Measurements from ENCODE around the gene FANCC. TPM values are rescaled to one million over a fixed set of nuclear protein-coding genes. Genes with fewer than 3 reads are reported as not detected.

The FANCC gene
- total RNA-seq, 1 donor from 2014 or later: 7.9 TPM

DNA sequence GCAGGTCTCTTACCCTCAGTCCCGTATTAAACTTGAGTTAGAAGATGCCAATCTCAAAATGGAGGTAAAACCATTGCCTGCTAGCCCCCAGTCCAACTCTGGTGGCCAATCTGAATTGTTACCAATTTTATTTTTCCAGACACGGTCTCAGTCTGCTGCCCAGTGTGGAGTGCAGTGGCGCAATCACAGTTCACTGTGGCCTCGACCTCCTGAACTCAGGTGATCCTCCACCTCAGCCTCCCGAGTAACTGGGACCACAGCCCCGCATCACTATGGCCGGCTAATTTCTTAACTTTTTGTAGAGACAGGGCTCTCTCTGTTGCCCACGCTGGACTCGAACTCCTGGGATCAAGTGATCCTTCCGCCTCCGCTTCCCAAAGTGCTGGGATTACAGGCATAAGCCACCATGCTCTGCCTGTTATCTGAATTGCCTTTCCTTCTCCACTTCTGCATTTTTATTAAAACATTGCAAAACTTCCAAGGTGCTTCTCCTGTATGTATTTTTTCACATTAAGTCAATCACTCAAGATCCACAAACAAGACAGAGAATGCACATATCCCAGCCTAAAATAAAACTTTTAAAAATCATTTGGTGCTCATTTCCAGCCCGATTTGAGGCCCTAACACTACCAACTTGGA is 2.3 kb downstream of the FANCC start:
- Mint-ChIP-seq H3K27ac (ENCODE audit: unreplicated experiment) (peak overlapping the region; percentile 41), H3K4me3 (ENCODE audit: unreplicated experiment) (peak overlapping the region; percentile 35), H3K9me3 (ENCODE audit: unreplicated experiment) (peaks cover 2% of the 10 kb centered on the region), H3K27me3 (ENCODE audit: low read depth, unreplicated experiment) (no peaks in the 10 kb centered on the region), H3K4me1 (ENCODE audit: low read depth, unreplicated experiment) (peaks cover 2% of the 10 kb centered on the region), H3K36me3 (ENCODE audit: low read depth, unreplicated experiment) (no peaks in the 10 kb centered on the region)
- Histone ChIP-seq H3K4me2 (ENCODE audit: low read length) (no peak overlapping the region), H3K27ac (ENCODE audit: low read depth, low read length) (no peak overlapping the region), H3K27me3 (ENCODE audit: insufficient read depth, low read length) (no peaks in the 10 kb centered on the region), H3K9ac (ENCODE audit: low read length) (no peak overlapping the region), H3K79me2 (ENCODE audit: insufficient read depth, low read length) (peaks cover 10% of the 10 kb centered on the region), H3K9me3 (ENCODE audit: insufficient read depth, low read depth, low read length) (no peaks in the 10 kb centered on the region), H3K4me3 (ENCODE audit: insufficient read depth, low read depth, low read length) (no peak overlapping the region), H3K36me3 (ENCODE audit: insufficient read depth, low read length) (no peaks in the 10 kb centered on the region), H2AFZ (ENCODE audit: low read depth, low read length) (no peak overlapping the region), H3K4me1 (ENCODE audit: insufficient read depth, low read length) (no peaks in the 10 kb centered on the region), H4K20me1 (ENCODE audit: insufficient read depth, low read length) (no peaks in the 10 kb centered on the region)
- FAIRE-seq (no peak), DNase-seq (ENCODE audit: low read depth) (no peak)
- TF ChIP-seq CTCF (IDR thresholded peaks at IDR 0.05; ENCODE audit: insufficient read depth, low read depth, low read length) (no peak), EZH2 (IDR thresholded peaks at IDR 0.05; ENCODE audit: insufficient read depth, low read length) (no peak)

DNA sequence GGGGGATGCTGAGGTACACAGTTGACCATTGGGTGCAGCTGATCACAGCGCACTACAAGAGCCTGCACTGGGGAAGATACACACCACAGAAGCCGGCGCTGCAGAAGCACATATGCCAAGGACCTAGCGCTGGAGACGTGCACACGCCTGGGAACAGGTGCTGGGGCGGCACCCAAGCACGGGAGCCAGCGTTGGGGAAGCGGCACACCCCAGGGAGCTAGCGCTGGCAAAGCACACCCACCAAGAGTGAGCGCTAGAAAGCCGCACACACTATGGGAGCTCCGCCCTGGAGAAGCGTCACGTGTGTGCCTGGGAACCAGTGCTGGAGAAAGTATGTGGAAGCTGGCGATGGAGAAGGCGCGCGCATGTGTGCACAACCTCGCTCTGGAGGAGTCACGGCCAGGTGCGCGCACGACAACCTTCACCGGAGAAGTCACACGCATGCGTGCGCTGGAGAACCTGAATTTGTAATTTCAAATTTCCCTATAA is 4.5 kb downstream of the FANCC start:
- Mint-ChIP-seq H3K9me3 (ENCODE audit: unreplicated experiment) (peaks cover under 1% of the 10 kb centered on the region), H3K27ac (ENCODE audit: unreplicated experiment) (no peak overlapping the region), H3K4me1 (ENCODE audit: low read depth, unreplicated experiment) (peaks cover 2% of the 10 kb centered on the region), H3K27me3 (ENCODE audit: low read depth, unreplicated experiment) (no peaks in the 10 kb centered on the region), H3K4me3 (ENCODE audit: unreplicated experiment) (peak overlapping the region; percentile 83), H3K36me3 (ENCODE audit: low read depth, unreplicated experiment) (no peaks in the 10 kb centered on the region)
- no peaks in the 10 kb centered on the region for H3K9me3 ChIP-seq (ENCODE audit: insufficient read depth, low read depth, low read length)
- H3K4me3 ChIP-seq (ENCODE audit: insufficient read depth, low read depth, low read length): peak overlapping the region; percentile 54
- FAIRE-seq: no peak
- H3K4me1 ChIP-seq (ENCODE audit: insufficient read depth, low read length): no peaks in the 10 kb centered on the region
- peak overlapping the region; percentile 81 for H3K4me2 ChIP-seq (ENCODE audit: low read length)
- no peaks in the 10 kb centered on the region for H3K27me3 ChIP-seq (ENCODE audit: insufficient read depth, low read length)
- peak overlapping the region; percentile 35 for H2AFZ ChIP-seq (ENCODE audit: low read depth, low read length)
- no peak overlapping the region for H3K27ac ChIP-seq (ENCODE audit: low read depth, low read length)
- peaks cover 13% of the 10 kb centered on the region for H3K79me2 ChIP-seq (ENCODE audit: insufficient read depth, low read length)
- TF ChIP-seq EZH2 (IDR thresholded peaks at IDR 0.05; ENCODE audit: insufficient read depth, low read length): no peak
- no peak for TF ChIP-seq CTCF (IDR thresholded peaks at IDR 0.05; ENCODE audit: insufficient read depth, low read depth, low read length)
- H3K9ac ChIP-seq (ENCODE audit: low read length): peak overlapping the region; percentile 14
- no peaks in the 10 kb centered on the region for H4K20me1 ChIP-seq (ENCODE audit: insufficient read depth, low read length)
- H3K36me3 ChIP-seq (ENCODE audit: insufficient read depth, low read length): no peaks in the 10 kb centered on the region
- peak; percentile 60 for DNase-seq (ENCODE audit: low read depth)

DNA sequence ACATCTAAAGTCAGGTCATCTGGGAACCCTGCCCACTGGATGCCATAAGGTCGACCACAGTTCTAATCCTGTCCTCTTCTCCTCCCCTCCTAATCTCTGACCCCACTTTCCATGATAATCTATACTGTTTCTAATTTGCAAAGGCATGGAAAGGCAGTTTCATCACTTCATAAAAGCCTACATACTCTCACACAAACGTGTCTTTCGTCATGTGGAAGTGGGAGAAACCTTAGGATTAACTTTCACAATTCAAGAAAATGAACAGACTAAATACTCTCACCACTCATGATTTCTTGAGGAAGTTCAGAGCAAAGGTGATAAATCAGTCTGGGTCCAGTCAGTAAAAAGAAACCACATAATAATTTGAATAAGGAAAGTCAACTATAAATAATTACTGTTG is 5.5 kb downstream of the FANCC start:
- H3K36me3 ChIP-seq (ENCODE audit: insufficient read depth, low read length): no peaks in the 10 kb centered on the region
- no peak overlapping the region for H3K4me3 Mint-ChIP-seq (ENCODE audit: unreplicated experiment)
- no peaks in the 10 kb centered on the region for H3K9me3 ChIP-seq (ENCODE audit: insufficient read depth, low read depth, low read length)
- no peak overlapping the region for H3K4me3 ChIP-seq (ENCODE audit: insufficient read depth, low read depth, low read length)
- no peaks in the 10 kb centered on the region for H3K36me3 Mint-ChIP-seq (ENCODE audit: low read depth, unreplicated experiment)
- no peak overlapping the region for H3K27ac ChIP-seq (ENCODE audit: low read depth, low read length)
- no peak overlapping the region for H2AFZ ChIP-seq (ENCODE audit: low read depth, low read length)
- no peaks in the 10 kb centered on the region for H3K4me1 ChIP-seq (ENCODE audit: insufficient read depth, low read length)
- TF ChIP-seq CTCF (IDR thresholded peaks at IDR 0.05; ENCODE audit: insufficient read depth, low read depth, low read length) (no peak), EZH2 (IDR thresholded peaks at IDR 0.05; ENCODE audit: insufficient read depth, low read length) (no peak)
- H3K27ac Mint-ChIP-seq (ENCODE audit: unreplicated experiment): no peak overlapping the region
- H4K20me1 ChIP-seq (ENCODE audit: insufficient read depth, low read length): no peaks in the 10 kb centered on the region
- FAIRE-seq (no peak), DNase-seq (ENCODE audit: low read depth) (no peak)
- no peak overlapping the region for H3K4me2 ChIP-seq (ENCODE audit: low read length)
- peaks cover 2% of the 10 kb centered on the region for H3K4me1 Mint-ChIP-seq (ENCODE audit: low read depth, unreplicated experiment)
- H3K79me2 ChIP-seq (ENCODE audit: insufficient read depth, low read length): peaks cover 13% of the 10 kb centered on the region
- no peaks in the 10 kb centered on the region for H3K27me3 ChIP-seq (ENCODE audit: insufficient read depth, low read length)
- no peak overlapping the region for H3K9ac ChIP-seq (ENCODE audit: low read length)
- no peaks in the 10 kb centered on the region for H3K9me3 Mint-ChIP-seq (ENCODE audit: unreplicated experiment)
- H3K27me3 Mint-ChIP-seq (ENCODE audit: low read depth, unreplicated experiment): no peaks in the 10 kb centered on the region
